Spinal cord (tissue), 10 donors: ENCODE results near the gene FAM193A. TPM values are rescaled to one million over a fixed set of nuclear protein-coding genes. Genes with fewer than 3 reads are reported as not detected.
"Not testable (repeated sequence)": the region's sequence is repeated elsewhere in the genome, so short reads cannot be mapped to it uniquely, and the experiment has no call there.

Experiments
- DNase-seq, 6 donors: peaks; one replicate each; pipeline versions ENCODE4 v3.0.0 to v3.0.0-alpha.2; 2013 to 2015; ENCODE audit warnings: low spot score in 6 of 6, low read depth in 4 of 6
- H3K27ac ChIP-seq: one replicate; pipeline ENCODE4 v1.5.1; 2013; ENCODE audit warnings: low read depth, low read length, control low read depth
- H3K27me3 ChIP-seq: one replicate; pipeline ENCODE4 v1.6.1; 2013; ENCODE audit warnings: low read length; ENCODE audit not compliant: control insufficient read depth, insufficient read depth
- H3K36me3 ChIP-seq: one replicate; pipeline ENCODE4 v1.6.1; 2013; ENCODE audit warnings: low read length; ENCODE audit not compliant: control insufficient read depth, insufficient read depth
- H3K4me1 ChIP-seq: one replicate; pipeline ENCODE4 v1.6.1; 2013; ENCODE audit warnings: low read length; ENCODE audit not compliant: control insufficient read depth, insufficient read depth
- H3K4me3 ChIP-seq: one replicate; pipeline ENCODE4 v1.5.1; 2013; ENCODE audit warnings: low read depth, low read length, control low read depth
- H3K9me3 ChIP-seq: one replicate; pipeline ENCODE4 v1.6.1; 2013; ENCODE audit warnings: low read length; ENCODE audit not compliant: control insufficient read depth, insufficient read depth
- WGBS: methylation state at CpG from one replicate; pipeline ENCODE4 v1.1.5; 2013; ENCODE audit warnings: missing lambda C conversion rate; ENCODE audit not compliant: insufficient coverage; 5-methylcytosine and 5-hydroxymethylcytosine counted together
- polyA plus RNA-seq, 2 donors: library from polyadenylated mRNA; unstranded; fragments of 120-200 nt; gene quantifications; one replicate each; pipeline ENCODE4 v1.2.1, GENCODE V29; 2013; ENCODE audit not compliant: insufficient read length in 2 of 2
- total RNA-seq, 2 donors: library from RNA; depleted of rRNA in 1 of 2; stranded (reverse); fragments of 120-200 nt in 1 of 2; fragments of >200 nt in 1 of 2; gene quantifications; one replicate each; pipeline versions ENCODE4 v1.2.3 to v1.2.4, GENCODE V29; 2013 to 2014
- donor health status: healthy.

Gene FAM193A
- total and polyA plus RNA-seq, 4 donors: 16.2 to 35.1 (median 28.9) TPM

DNA sequence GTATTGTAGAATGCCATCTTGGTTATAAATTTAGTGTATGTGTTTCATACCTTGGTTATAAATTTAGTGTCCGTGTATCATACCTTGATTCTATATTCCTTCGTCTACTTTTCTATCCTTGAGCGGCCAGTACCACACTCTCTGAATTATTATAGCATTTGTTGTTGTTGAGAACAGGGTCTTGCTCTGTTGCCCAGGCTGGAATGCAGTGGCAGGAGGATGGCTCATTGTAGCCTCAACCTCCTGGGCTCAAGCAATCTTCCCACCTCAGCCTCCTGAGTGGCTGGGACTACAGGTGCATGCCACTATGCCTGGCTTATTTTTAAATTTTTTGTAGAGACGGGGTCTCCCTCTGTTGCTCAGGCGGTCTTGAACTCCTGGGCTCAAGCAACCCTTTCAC, 50.1 kb downstream of the FAM193A start:
- no CpG with 5 or more reads among the region's 5 CpGs for WGBS
- Histone ChIP-seq H3K27ac (no peak overlapping the region), H3K36me3 (no peaks in the 10 kb centered on the region), H3K27me3 (no peaks in the 10 kb centered on the region), H3K4me1 (peaks cover 19% of the 10 kb centered on the region), H3K9me3 (no peaks in the 10 kb centered on the region), H3K4me3 (no peak overlapping the region)
- no peak for DNase-seq

DNA sequence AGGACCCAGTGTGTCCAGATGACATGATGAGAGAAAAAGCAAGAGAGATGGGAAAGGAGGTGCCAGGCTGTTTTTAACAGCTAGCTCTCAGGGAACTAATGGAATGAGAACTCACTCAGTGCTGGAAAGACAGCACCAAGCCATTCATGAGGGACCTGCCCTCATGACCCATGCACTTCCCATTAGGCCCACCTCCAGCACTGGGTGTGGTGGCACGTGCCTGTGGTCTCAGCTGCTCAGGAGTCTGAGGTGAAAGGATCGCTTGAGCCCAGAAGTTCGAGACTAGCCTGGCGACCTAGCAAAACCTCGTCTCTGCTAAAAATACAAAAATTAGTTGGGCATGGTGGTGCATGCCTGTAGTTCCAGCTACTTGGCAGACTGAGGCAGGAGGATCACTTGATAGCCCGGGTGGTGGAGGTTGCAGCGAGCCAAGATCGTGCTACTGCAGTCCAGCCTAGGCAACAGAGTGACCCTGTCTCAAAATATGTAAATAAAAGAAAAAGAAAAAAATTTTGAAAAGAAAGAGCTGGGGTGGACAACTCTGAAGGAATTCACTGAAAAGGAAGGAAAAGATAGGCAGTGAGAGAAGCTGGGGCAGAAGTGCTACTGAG, 50.9 kb downstream of the FAM193A start:
- no peak overlapping the region for H3K4me3 ChIP-seq
- DNase-seq: no peak
- no peaks in the 10 kb centered on the region for H3K27me3 ChIP-seq
- no peak overlapping the region for H3K27ac ChIP-seq
- no peaks in the 10 kb centered on the region for H3K9me3 ChIP-seq
- 82% methylated on average over 8 of the region's 8 CpGs for WGBS
- H3K36me3 ChIP-seq: no peaks in the 10 kb centered on the region
- peaks cover 17% of the 10 kb centered on the region for H3K4me1 ChIP-seq

GRCh38 chr4:2588259-2588658, 51.8 kb downstream of the FAM193A start:
- no peaks in the 10 kb centered on the region for H3K9me3 ChIP-seq
- peaks cover 21% of the 10 kb centered on the region for H3K4me1 ChIP-seq
- H3K4me3 ChIP-seq: no peak overlapping the region
- H3K36me3 ChIP-seq: no peaks in the 10 kb centered on the region
- no peak overlapping the region for H3K27ac ChIP-seq
- DNase-seq: no peak
- WGBS: 57% methylated on average over 1 of the region's 3 CpGs
- no peaks in the 10 kb centered on the region for H3K27me3 ChIP-seq

- no peak for DNase-seq
- Histone ChIP-seq H3K27ac (no peak overlapping the region), H3K4me1 (peaks cover 33% of the 10 kb centered on the region), H3K36me3 (peaks cover 5% of the 10 kb centered on the region), H3K9me3 (no peaks in the 10 kb centered on the region), H3K27me3 (no peaks in the 10 kb centered on the region), H3K4me3 (no peak overlapping the region)
- 27% methylated on average over 6 of the region's 8 CpGs for WGBS
Observed at GRCh38 chr4:2591189-2591588, 54.7 kb downstream of the FAM193A start.

- not testable (repeated sequence) for H3K27me3 ChIP-seq, DNase-seq, H3K4me3 ChIP-seq, H3K27ac ChIP-seq, H3K9me3 ChIP-seq
- Histone ChIP-seq H3K4me1 (peaks cover 41% of the 10 kb centered on the region), H3K36me3 (peaks cover 12% of the 10 kb centered on the region)
- WGBS: 98% methylated on average over 6 of the region's 12 CpGs
Observed at GRCh38 chr4:2592014-2592413, 55.6 kb downstream of the FAM193A start.

GRCh38 chr4:2592572-2592971, 56.1 kb downstream of the FAM193A start:
- Histone ChIP-seq H3K27me3 (no peaks in the 10 kb centered on the region), H3K36me3 (peaks cover 12% of the 10 kb centered on the region), H3K9me3 (no peaks in the 10 kb centered on the region), H3K4me1 (peaks cover 43% of the 10 kb centered on the region), H3K4me3 (no peak overlapping the region), H3K27ac (no peak overlapping the region)
- 79% methylated on average over 6 of the region's 6 CpGs for WGBS
- no peak for DNase-seq

GRCh38 chr4:2593003-2593402, 56.6 kb downstream of the FAM193A start:
- no peak for DNase-seq
- Histone ChIP-seq H3K27ac (no peak overlapping the region), H3K36me3 (peaks cover 12% of the 10 kb centered on the region), H3K4me1 (peaks cover 47% of the 10 kb centered on the region), H3K4me3 (no peak overlapping the region), H3K9me3 (no peaks in the 10 kb centered on the region), H3K27me3 (no peaks in the 10 kb centered on the region)
- 60% methylated on average over 4 of the region's 5 CpGs for WGBS

- Histone ChIP-seq H3K4me1 (peaks cover 54% of the 10 kb centered on the region), H3K4me3 (no peak overlapping the region), H3K9me3 (no peaks in the 10 kb centered on the region), H3K36me3 (peaks cover 20% of the 10 kb centered on the region), H3K27me3 (no peaks in the 10 kb centered on the region), H3K27ac (no peak overlapping the region)
- no peak for DNase-seq
- WGBS: 63% methylated on average over 1 of the region's 3 CpGs
Observed at GRCh38 chr4:2595436-2595835, 59.0 kb downstream of the FAM193A start.

GRCh38 chr4:2595952-2596552, 59.6 kb downstream of the FAM193A start:
- no peak overlapping the region for H3K27ac ChIP-seq
- no peaks in the 10 kb centered on the region for H3K27me3 ChIP-seq
- no peak overlapping the region for H3K4me3 ChIP-seq
- H3K36me3 ChIP-seq: peaks cover 20% of the 10 kb centered on the region
- H3K4me1 ChIP-seq: peaks cover 54% of the 10 kb centered on the region
- H3K9me3 ChIP-seq: no peaks in the 10 kb centered on the region
- WGBS: 73% methylated on average over 6 of the region's 11 CpGs
- DNase-seq: no peak

DNA sequence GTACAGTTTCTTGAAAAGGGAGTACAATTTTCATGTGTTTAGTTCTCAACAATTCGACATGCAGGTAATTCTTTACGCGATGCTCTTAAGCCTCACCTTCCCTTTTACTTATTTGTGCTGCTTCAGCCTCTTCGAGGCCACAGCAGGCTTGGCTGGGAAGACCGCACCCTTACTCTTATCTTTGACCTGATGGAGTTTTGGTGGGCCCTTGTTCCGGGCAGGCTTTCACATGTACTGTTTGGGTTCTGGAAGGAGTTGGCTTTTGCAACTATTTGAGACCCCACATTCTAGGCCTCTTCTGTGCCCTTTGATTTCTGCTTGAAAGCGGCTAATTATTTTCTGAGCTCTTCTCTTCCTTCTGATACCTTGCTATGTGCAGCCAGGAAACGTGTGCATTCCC, 60.2 kb downstream of the FAM193A start:
- WGBS: 89% methylated on average over 6 of the region's 8 CpGs
- Histone ChIP-seq H3K27ac (no peak overlapping the region), H3K27me3 (no peaks in the 10 kb centered on the region), H3K9me3 (no peaks in the 10 kb centered on the region), H3K4me1 (peaks cover 51% of the 10 kb centered on the region), H3K36me3 (peaks cover 20% of the 10 kb centered on the region), H3K4me3 (no peak overlapping the region)
- no peak for DNase-seq
